Ovary (tissue), 3 donors: ENCODE measurements around the gene NAV1.

ENCODE experiments used
- CTCF ChIP-seq, 3 donors: fragments of 450-650 bp in 2 of 3; fragments of 200-600 bp in 1 of 3; IDR thresholded peaks; one replicate each; pipeline versions ENCODE4 v1.5.1 to v1.8.0; 2016 to 2022; ENCODE audit warnings: antibody characterized with exemption in 3 of 3, mild to moderate bottlenecking in 1 of 3
- EP300 ChIP-seq: sonication (generic); formaldehyde crosslinking; IDR thresholded peaks from one replicate; pipeline ENCODE4 v1.6.1; 2017; ENCODE audit warnings: antibody characterized with exemption
- POLR2A ChIP-seq: fragments of 450-650 bp; IDR thresholded peaks from one replicate; pipeline ENCODE4 v1.6.1; 2017; ENCODE audit warnings: antibody characterized with exemption, mild to moderate bottlenecking, moderate library complexity
- donor health status: DM: no; HTN: no; CAD: no.

- TF ChIP-seq CTCF (IDR thresholded peaks at IDR 0.05), result no peak
- no peak for TF ChIP-seq POLR2A
- TF ChIP-seq EP300, result no peak
These were observed 7.1 kb upstream of the NAV1 start for GRCh38 chr1:201531551-201532425.
